GM18909 (cell line): Measurements from ENCODE around the gene CDS2.

ENCODE experiments used
- ATAC-seq: cut with Tn5 transposase; IDR thresholded peaks from one replicate; pipeline ENCODE4 v1.9.1; 2021; ENCODE audit warnings: mild to moderate bottlenecking; ENCODE audit not compliant: unreplicated experiment, poor library complexity

Gene CDS2

DNA sequence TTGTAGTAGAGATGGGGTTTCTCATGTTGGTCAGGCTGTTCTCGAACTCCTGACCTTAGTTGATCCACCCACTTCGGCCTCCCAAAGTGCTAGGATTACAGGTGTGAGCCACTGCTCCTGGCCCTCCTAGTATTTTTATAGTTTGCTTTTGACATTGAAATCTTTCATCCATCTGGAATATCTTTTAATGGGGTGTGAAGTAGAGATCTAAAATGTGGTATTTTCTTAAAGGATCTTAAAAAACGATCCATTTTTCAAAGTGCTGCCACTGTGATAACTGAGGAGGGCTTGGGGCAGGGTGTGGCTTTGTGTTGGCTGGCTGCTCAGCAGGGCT, 23.1 kb downstream of the CDS2 start:
- ATAC-seq = no peak

DNA sequence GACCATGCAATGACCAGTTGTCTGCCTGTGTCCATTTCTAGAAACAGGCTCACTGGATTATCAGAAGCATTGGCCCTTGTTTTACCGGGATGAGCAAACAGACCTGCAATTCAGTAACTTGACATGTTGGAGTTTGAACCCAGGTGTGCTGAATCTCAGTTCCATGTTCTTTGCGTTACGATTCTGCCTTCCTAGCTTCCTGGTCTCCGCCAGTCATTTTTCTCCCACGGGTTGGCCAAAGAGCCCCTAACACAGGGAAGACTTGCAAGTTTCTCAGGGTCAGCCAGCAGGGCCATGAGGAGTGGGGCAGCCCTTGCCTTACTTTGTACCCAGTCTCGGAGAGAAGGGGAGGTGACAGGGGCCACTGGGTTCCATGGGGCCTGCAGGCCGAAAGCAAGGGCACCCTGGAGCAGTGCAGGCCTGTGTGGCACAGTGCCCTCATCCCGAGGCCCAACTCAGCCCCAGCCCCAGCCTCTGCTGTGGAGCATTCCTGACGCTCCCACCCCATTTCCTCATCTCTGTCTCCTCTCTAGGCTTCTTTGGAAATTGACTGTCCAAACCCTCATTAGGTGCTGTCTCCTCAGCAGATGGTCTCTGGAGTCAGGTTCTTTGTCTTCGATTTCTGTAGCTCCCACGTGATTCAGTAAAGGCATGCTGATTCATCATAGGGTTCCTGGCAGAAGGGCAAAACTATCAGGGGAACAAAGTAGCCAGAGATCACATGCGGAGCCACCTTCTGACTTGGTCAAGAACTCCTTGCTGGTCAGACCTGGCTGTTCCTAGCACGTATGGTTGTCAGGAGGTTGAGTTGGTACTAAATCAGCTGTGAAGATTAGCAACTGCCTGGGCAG, 23.6 kb downstream of the CDS2 start:
- ATAC-seq = no peak

DNA sequence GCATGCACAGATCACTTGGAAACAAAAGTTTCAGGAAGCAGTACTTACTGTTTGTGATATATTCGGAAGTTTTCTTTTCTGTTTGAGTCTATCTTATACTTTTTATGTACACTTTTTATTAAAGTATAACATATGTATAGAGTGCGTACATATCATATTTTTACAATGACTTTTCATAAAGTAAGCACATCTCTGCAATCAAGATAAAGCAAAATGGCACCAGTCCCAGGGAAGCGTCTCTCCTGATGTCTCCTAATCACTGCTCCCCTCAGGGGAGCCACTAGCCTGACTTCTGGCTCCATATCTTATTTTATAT, 26.3 kb downstream of the CDS2 start:
- no peak for ATAC-seq

DNA sequence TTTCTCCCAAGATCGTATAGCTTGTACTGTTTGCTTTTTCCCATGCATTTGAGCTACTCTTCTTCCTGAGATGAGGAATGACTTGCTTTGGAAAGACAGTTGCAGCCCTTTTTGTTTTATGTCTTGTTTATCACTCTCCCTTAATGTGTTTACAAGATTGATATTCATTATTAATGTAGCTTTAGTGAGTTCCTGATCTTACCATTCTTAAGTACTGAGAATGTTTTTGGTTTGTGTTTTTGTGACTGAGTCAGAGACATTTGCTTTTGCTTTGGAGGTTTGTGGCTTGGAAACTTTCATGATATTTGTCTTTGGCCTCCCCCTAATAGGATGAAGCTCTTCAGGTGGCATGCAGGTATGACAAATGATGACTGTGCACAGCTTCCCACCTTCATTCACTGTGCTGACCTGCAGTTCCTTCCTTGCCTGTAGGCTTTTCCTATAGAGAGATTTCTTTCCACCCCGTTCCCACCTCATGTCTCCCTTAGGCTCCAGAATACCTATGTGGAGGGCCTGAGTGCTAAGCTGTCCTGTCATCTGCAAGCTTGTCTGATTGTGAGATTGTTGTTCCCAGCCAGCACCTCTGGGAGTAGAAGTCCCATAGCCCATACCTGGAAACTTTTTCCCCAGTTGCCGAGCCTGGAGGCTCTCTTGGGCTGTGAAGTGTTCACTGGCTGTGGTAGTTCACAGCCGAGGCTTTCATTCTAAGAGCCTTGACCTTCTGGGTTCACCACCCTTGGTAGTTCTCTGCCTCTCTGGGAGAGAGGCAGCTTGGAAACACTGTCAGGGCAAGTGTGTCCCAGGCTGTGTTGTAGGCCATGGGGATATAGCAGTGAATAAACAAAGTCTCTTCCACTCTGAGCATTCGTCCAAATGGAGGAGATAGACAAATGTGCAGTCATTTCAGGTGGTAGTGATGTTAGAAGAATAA, 27.1 kb downstream of the CDS2 start:
- ATAC-seq = no peak

DNA sequence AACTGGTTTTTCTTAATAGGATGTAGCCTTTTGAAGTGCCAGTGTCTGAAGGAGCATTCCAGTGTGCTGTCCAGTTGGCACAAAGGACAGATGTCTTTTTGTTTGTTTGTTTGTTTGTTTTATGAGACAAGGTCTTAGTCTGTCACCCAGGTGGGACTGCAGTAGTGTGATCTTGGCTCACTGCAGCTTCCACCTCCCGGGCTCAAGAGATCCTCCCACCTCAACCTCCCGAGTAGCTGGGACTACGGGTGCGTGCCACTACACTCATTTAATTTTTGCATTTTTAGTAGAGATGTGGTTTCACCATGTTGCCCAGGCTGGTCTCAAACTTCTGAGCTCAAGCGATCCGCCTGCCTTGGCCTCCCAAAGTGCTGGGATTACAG, 27.7 kb downstream of the CDS2 start:
- no peak for ATAC-seq

DNA sequence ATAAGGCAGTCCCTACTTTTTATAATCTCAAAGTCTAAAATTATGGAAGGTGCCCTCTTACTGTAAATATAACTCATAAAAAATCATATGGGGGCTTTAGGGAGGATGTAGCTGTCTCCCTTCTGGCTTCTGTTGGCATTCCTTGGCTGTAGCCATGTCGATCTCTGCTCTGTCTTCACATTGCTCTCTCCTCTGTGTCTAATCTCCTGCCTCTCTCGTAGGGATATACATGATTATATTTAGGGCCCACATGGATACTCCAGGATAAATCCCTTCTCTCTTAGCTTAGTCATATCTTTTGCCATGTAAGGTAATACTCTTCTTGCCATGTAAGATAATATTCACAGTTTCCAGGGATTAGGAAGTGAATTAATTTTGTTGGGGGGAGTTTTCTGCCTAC, 28.6 kb downstream of the CDS2 start:
- ATAC-seq = no peak

DNA sequence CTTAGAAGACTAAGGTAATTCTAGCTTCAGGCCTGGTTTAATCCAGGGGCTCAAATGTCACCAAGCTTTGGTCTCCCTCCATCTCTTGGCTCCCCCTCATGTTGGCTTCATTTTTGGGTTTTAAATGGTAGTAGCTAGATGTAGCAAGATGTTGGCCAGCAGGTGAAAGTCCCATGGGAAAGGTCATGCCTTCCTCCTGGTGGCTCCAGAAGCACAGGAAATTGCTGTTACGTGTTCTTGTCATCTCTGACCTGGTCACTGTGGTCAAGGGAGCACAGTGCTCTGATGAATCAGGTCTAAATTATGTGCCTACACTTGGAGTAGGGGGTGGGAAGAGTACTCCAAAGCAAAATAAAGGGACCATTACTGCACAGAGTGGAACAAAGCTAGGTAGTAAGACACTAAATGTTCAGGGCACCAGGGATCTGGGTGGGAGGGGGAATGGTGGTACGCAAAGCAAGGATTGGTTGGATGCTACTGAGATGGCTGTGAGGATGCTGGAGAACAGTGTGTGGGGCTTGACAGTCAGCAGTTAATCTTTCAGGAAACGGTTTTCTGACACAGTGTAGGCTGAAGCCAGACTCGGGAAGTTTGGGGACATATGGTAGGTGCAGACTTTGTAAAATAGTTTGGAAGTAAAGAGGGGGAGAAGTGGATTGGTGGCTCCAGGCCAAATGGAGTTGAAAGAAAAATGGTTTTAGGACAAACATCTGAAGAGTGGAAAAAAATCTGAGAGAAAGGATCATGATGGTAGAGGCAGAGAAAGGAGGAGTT, 30.1 kb downstream of the CDS2 start:
- ATAC-seq = no peak

DNA sequence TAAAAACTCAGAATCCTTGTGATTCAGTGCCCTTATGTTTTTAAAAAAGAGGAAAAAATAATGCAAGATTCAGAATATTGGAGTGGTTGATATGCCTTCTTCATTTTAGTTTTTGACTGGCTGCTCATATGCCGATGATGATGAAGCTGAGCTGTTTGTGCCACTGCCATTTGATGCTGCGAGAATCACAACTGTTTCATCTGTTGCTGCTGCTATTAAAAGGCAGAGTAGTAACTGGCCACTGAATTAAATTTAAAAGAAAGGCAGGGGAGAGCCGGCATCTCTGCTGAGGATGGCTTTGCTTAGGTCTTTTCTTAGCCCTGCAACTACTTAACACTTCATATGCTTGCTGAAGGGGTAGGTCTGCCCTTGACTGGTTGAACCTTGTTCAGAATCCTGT, 33.1 kb downstream of the CDS2 start:
- ATAC-seq = no peak

DNA sequence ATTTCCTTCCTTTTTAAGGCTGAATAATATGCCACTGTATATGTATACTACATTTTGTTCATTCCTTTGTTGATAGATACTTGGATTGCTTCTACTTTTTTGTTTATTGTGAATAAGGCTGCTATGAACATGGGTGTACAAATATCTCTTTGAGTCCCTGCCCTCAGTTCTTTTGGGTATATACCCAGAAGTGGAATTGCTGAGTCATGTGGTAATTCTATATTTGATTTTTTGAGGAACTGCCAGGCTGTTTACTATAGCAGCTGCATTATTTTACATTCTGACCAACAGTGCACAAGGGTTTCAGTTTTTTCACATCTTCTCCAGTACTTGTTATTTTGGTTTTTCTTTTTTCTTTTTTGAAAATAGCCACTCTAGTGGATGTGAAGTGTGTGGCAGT, 34.1 kb downstream of the CDS2 start:
- no peak for ATAC-seq

DNA sequence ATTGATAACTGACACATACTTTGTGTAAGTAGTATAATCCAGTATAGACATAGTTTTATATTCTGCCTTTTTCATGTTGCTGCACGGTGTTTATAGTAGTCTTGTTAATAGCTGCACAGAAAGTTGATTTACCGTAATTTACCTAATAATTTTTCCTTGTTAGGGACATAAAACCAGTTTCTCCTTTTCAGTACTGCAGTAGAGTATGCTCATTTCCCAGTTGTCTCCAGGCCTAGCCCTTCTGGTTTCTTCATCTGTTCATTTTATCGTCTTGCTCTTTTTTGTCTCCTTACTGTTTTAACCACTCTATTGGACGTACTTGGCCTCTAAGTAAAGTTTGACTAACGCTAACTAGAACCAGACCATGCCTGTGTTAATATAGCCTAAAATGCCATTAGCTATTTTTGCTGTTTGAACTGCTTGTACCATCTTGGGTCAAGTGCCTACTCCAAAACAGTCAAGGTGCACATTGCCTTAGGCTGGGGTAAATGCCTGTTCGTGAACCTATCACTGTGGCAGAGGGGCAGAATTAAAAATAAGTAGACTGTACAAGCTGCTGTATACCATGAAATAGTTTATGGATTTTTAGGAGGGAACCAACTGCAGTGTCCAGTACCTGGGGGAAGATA, 34.8 kb downstream of the CDS2 start:
- no peak for ATAC-seq

DNA sequence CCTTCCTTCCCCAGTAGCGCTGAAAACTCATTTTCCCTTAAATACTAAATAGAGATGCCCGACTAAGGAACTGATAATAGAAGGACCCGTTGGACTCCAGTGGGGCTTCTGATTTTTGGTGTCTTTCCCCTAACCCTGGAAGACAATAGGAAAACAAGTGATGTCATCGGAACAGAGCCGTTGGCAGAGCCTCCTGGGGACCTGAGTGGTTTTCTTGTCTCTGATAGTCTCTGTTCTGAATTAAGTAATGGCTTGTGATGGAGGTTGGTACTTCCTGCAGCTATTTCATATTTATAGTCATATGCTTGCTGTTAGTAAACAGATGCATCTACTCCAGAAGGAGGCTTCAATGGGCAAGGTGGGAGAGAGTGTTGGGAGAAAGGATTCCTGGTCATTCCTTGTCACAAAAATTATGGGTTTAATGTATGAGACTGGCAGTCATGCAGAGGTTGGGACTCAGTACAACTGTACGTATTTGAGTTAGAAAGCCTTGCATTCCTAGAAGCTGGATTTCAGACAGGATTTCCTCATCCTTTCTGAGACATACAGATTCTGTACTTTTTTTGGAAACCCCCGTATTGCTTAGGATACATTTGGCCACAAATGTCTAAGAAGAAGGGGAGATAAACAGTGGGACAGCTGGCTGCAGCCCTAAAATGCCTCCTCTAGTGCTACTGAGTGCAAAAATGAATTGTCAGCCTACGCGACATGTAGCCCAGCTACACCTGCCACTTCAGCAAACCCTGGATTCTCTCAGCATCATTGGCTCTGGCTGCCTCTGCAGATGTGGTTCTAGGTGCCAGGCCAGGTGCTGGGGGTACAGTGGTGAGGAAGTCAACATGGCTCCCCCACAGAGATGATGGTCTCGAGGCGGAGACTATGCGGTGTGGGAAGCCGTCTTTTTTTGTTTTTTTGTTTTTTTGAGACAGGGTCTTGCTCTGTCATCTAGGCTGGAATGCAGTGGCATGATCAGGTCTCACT, 38.1 kb downstream of the CDS2 start:
- ATAC-seq = no peak

DNA sequence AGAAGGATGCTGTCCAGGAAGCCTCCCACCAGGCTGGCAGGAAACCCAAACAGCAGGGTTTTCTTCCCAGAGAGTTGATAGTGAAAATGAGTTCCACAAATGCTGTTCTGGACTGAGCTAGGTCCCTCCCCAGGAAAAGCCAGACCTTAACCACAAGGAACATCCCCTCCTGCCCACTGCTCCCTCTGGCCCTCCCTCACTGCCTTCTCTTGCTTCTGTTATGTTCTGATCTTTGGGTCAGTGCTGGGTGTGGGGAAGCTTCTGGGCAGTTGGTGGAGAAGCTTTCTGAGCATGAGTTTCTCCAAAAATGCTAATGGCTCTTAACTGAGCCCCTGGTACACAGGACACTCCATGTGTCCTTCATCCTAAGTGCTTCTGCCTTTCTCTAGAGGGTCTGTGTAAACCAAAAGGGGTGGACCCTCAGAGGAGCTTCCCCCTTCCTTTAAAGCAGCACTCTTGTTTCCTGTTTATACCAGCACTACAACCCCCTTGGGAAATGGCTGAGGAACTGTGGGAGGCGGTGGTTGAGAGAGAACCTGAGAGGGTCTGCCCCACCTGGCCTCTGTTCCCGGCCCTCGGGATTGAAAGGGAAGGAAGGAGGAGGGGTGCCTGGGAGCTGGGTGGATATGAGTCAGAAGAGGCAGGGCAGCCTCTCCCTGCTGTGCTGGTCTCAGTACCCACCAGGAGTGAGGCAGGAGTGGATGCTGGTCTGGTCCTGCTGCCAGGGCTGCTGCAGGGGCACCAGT, 42.0 kb downstream of the CDS2 start:
- ATAC-seq = no peak

DNA sequence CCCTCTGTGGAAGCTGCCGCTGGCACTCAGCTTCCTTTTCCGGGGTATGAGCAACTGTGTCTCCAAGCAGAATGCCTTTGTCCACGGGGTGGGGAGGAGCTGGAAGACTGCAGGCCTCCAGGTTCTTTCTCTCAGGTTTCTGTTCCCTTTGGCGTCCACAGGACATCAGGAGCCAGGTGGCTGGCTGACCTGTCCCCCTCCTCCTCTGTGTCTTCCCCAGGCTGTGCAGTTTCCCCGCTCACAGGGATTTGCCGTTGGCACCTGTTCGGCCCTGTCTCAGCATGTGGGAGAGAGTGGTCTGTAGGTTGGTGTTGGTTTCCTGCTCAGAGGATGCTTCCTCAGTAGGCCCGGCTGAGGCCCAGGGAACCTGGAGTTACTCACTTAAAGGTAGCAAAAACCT, 43.5 kb downstream of the CDS2 start:
- ATAC-seq = no peak

DNA sequence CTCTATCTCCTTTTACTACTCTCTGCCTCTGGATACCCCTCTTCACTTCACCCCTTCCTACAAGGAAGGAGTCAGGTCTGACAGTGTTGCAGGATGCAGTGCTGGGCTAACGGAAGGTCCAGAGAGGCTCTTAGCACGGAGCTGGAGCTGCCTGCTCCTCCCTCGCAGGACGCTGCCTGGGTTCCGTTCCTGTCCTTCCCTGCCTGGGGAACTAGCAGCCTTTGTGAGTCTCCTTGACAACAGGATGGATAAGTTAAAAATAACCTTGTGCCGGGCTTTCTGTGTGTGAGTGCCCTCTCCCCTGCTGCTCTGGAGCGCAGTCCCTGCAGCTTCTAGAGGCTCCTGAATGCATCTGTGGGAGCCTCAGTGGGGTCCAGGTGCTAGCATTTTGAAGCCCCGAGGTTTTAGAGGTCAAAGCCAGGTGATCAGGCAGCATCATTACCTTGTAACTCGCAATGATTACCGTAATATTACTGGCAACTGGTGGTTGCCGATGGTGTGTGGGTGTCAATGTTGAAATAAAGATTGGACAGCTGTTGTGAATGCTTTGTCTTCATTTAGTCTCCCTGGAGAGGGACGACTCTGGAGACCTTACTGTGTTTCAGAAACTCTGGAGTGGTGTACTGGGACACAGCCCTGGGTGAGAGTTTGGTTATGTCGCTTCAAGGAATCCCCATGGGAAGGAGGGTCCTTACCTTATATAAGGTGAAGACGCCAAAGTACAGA, 44.4 kb downstream of the CDS2 start:
- no peak for ATAC-seq

DNA sequence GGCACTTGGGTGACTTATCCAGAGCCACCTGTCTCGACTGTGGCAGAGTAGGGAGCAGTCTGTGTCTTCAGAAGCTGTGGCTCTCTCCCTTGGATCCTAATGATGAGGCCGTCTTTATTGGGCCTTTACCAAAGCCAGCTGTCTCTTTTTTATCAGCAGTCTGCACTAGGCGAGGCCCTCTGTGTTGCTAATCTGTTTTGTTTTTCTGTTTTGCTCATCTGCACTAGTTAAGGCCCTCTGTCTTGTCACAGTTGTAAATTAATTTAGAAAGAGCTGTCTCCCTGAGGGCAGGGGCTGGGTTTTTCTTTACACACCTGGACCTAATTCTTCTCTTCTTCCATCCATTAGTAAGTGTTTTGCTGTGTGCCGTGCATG, 45.0 kb downstream of the CDS2 start:
- ATAC-seq = peak; percentile 23

DNA sequence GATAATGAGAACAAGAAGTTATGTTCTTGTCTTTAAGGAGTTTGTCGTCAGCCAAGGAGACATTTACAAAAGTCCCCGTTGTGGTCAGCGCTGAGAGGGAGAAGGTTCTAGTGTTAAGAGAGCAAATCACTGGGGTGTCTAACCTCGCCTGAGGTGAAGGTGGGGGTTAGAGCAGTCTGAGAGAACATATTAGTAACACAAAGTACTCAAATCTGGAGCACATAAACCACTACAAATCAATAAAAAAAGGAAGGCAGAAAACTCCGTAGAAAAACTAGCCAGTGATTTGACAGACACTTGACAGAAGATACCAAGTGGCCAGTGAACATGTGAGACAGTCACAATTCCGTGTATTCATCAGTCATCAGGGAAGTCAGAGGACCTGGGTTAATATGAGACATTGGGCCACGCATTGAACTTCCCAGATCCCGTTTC, 45.4 kb downstream of the CDS2 start:
- ATAC-seq = peak; percentile 57

DNA sequence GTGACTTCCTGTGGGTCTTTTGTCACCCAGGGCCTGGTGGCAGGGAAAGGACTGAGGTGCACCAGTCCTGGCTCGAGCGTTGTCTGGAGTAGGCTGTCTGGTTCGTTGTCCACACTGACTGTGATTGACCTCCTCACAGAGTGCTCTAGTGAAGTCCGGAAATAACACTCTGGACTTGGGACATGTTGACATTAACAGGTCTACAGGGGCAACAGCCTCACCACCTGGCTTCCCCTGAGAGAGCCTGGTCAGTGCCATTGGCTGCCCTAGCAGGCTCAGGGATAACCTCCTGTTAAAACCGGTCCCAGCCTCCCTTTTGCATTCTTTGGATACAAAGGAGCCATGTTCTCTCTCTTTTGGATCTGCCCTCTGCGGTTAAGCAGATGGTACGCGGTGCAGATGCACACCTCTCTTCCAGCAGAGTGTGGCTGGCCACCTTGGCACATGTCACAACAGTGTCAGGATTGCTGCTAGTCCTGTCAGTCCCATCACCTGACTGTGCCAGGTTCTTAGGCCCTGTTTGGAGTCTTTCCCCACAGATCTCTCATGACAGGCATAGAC, 46.2 kb downstream of the CDS2 start:
- no peak for ATAC-seq

DNA sequence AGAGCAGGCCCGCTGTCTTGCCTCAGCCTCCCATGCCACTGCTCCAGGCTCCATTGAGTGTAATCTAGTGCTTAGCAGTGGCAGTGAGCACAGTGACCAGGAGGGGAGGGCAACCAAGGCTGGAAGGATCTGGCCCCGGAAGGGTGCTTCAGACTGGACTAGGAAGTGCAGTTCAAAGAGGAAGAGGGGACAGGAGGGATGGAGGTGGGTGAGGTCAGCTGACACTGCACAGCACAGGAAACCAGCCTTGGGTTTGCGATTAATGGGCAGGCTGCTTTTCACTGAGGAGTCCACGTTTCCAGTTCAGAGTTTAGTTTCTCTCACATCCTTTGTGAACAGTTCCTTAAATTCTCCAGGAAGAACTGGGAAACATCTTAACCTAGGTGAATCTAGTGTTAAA, 46.9 kb downstream of the CDS2 start:
- ATAC-seq = no peak
